ENCODE results near the gene IL36A. TPM values are rescaled to one million over a fixed set of nuclear protein-coding genes. Genes with fewer than 3 reads are reported as not detected.

IL36A gene
- polyA plus RNA-seq, 1 donor from 2014 or later = not detected

GRCh38 chr2:113050921-113051895, 45.9 kb downstream of the IL36A start:
- Mint-ChIP-seq H3K4me1 (no peaks in the 10 kb centered on the region), H3K9me3 (peaks cover 14 to 25% (median 23%) of the 10 kb centered on the region in 3 donors), H3K4me3 (no peak overlapping the region), H3K27me3 (peaks cover 12% of the 10 kb centered on the region), H3K36me3 (peaks cover 2% of the 10 kb centered on the region), H3K27ac (no peak overlapping the region)

DNA sequence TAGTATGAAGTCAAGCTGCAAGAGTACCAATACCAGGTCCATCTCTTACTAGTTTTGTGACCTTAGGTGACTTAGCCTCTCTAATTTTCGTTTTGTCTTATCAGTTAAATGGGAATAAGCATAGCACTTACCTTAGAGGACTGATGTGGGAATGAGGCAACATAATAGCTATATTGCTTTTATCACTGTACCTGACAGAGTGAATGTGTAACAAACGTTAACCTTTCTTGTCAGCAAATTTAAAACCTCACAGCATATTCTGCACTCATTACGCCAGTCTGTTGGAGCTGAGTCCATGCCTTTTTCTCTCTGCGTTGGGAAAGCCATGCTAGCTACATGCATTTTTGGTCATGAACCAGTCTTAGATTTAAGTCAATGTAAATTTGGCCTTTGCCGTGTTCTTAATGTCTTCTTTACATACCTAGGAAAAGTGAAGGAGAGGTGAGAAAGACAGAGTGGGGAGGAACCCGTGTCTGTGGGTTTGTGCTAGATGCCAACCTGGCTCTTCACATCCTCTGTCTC, 47.2 kb downstream of the IL36A start, which contains the start of gene IL36B:
TSS of gene IL36B (minus strand) at position 472 of the 522 bp plus-strand sequence.
- no peak within 1 kb of the TSS for H3K27ac Mint-ChIP-seq
- no peak within 1 kb of the TSS for H3K4me3 Mint-ChIP-seq
- H3K4me1 Mint-ChIP-seq = no peaks in the 10 kb centered on the region
- peaks cover 2% of the 10 kb centered on the region for H3K36me3 Mint-ChIP-seq
- H3K27me3 Mint-ChIP-seq = peaks cover 9% of the 10 kb centered on the region
- peaks cover 14 to 28% (median 26%) of the 10 kb centered on the region in 3 donors for H3K9me3 Mint-ChIP-seq

- Mint-ChIP-seq H3K9me3 (peaks cover 14 to 28% (median 26%) of the 10 kb centered on the region in 3 donors), H3K36me3 (peaks cover 2% of the 10 kb centered on the region), H3K27me3 (peaks cover 7% of the 10 kb centered on the region), H3K27ac (no peak overlapping the region), H3K4me1 (no peaks in the 10 kb centered on the region), H3K4me3 (no peak overlapping the region)
These were observed 48.4 kb downstream of the IL36A start for GRCh38 chr2:113053666-113054065.

GRCh38 chr2:113054066-113054465, 48.8 kb downstream of the IL36A start:
- peaks cover 2% of the 10 kb centered on the region for H3K36me3 Mint-ChIP-seq
- H3K27me3 Mint-ChIP-seq = peaks cover 7% of the 10 kb centered on the region
- H3K4me3 Mint-ChIP-seq = no peak overlapping the region
- H3K27ac Mint-ChIP-seq = no peak overlapping the region
- H3K9me3 Mint-ChIP-seq = peaks cover 14 to 28% (median 26%) of the 10 kb centered on the region in 3 donors
- no peaks in the 10 kb centered on the region for H3K4me1 Mint-ChIP-seq

- no peak overlapping the region for H3K4me3 Mint-ChIP-seq
- H3K4me1 Mint-ChIP-seq = no peaks in the 10 kb centered on the region
- H3K27ac Mint-ChIP-seq = no peak overlapping the region
- H3K9me3 Mint-ChIP-seq = peaks cover 14 to 28% (median 22%) of the 10 kb centered on the region in 3 donors
- H3K27me3 Mint-ChIP-seq = peaks cover 7% of the 10 kb centered on the region
- no peaks in the 10 kb centered on the region for H3K36me3 Mint-ChIP-seq
These were observed 51.3 kb downstream of the IL36A start for GRCh38 chr2:113056521-113056920.

- Mint-ChIP-seq H3K27me3 (peaks cover 7% of the 10 kb centered on the region), H3K4me3 (no peak overlapping the region), H3K27ac (no peak overlapping the region), H3K36me3 (no peaks in the 10 kb centered on the region), H3K4me1 (no peaks in the 10 kb centered on the region), H3K9me3 (peaks cover 14 to 28% (median 22%) of the 10 kb centered on the region in 3 donors)
These were observed 51.9 kb downstream of the IL36A start for GRCh38 chr2:113057117-113057516.

Other genes starting within 250 kb of the IL36A start
- not detected for gene CKAP2L, start 240.8 kb upstream of the IL36A start, polyA plus RNA-seq
- not detected for gene IL1A, start 221.0 kb upstream of the IL36A start, polyA plus RNA-seq
- gene IL1B, start 168.7 kb upstream of the IL36A start, polyA plus RNA-seq = not detected
- gene IL37, start 94.3 kb upstream of the IL36A start, polyA plus RNA-seq = not detected
- gene IL36G, start 27.5 kb upstream of the IL36A start, polyA plus RNA-seq = not detected
- not detected for gene IL36B, start 47.4 kb downstream of the IL36A start, polyA plus RNA-seq
- gene IL36RN, start 53.7 kb downstream of the IL36A start, polyA plus RNA-seq = not detected
- gene IL1F10, start 62.5 kb downstream of the IL36A start, polyA plus RNA-seq = not detected
- not detected for gene IL1RN, start 122.1 kb downstream of the IL36A start, polyA plus RNA-seq
- gene PSD4, start 168.5 kb downstream of the IL36A start, polyA plus RNA-seq = 36.4 TPM